Activated naive CD4-positive, alpha-beta T cell treated with anti-CD3 and anti-CD28 coated beads, Interleukin-2, amount 50 U/mL, for 16 hours (primary cell): Measurements from ENCODE around the gene WDR19.
"Not testable (repeated sequence)": the region's sequence is repeated elsewhere in the genome, so short reads cannot be mapped to it uniquely, and the experiment has no call there.

ENCODE experiments used
- DNase-seq: peaks from one replicate; pipeline ENCODE4 v3.0.0-alpha.2; 2020

WDR19 gene

DNA sequence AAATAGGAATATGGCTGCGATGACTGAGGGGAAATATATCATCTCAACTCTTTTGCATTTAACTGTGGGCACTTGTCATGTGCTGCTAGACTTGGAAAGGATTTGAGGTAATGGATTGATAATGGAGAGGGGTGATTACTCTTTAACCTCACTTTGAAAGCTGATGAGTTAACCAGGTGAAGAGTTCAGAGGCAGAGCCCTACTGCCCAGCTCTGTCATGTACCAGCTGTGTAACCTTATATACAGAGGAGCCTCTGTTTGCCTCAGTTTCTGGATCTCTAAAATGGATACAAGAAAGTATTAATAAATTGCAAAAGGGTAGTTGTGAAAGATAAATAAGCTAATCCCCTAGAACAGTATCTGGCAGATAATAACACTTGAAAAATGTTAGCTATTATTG, 51.5 kb downstream of the WDR19 start:
- no peak for DNase-seq

DNA sequence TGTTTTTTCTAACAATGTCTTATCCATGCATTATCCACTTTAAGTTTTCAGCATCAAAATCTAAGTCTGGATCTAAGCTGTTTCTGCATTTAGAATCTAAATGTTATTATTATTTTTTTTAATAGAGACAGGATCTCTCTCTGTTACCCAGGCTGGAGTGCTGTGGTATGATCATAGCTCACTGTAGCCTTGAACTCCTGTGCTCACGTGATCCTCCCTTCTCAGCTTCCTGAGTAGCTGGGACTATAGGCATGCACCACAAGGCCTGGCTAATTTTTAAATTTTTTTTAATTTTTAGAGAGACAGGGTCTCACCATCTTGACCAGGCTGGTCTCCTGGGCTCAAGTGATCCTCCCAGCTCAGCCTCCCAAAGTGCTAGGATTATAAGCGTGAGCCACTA, 52.7 kb downstream of the WDR19 start:
- no peak for DNase-seq

GRCh38 chr4:39235696-39236095, 53.4 kb downstream of the WDR19 start:
- DNase-seq = no peak

GRCh38 chr4:39237179-39237578, 54.9 kb downstream of the WDR19 start:
- no peak for DNase-seq

DNA sequence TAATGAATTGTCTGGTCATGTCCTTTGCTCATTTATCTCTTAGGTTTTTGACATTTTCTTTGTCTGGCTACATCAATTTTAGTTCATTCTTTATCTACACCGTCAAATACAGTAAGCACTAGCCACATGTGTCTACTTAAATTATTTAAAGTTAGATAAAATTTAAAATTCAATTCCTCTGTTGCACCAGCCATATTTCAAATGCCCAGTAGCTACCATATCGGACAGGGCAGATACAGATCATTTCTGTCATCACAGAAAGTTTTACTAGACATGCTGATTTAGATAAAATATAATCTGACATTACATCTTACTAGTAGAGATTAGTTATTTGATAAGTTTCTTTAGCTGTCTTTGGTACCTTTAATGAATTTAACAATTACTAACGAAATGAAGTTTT, 61.1 kb downstream of the WDR19 start:
- no peak for DNase-seq

- DNase-seq = no peak
Measured at GRCh38 chr4:39255266-39255665, 72.9 kb downstream of the WDR19 start.

- DNase-seq = no peak
Measured at GRCh38 chr4:39255871-39256270, 73.5 kb downstream of the WDR19 start.

- DNase-seq = no peak
Measured at GRCh38 chr4:39256436-39256835, 74.1 kb downstream of the WDR19 start.

- no peak for DNase-seq
Measured at GRCh38 chr4:39259571-39260330, 77.4 kb downstream of the WDR19 start.

GRCh38 chr4:39263895-39264294, 81.6 kb downstream of the WDR19 start:
- no peak for DNase-seq

GRCh38 chr4:39274503-39274902, 92.2 kb downstream of the WDR19 start:
- no peak for DNase-seq

DNA sequence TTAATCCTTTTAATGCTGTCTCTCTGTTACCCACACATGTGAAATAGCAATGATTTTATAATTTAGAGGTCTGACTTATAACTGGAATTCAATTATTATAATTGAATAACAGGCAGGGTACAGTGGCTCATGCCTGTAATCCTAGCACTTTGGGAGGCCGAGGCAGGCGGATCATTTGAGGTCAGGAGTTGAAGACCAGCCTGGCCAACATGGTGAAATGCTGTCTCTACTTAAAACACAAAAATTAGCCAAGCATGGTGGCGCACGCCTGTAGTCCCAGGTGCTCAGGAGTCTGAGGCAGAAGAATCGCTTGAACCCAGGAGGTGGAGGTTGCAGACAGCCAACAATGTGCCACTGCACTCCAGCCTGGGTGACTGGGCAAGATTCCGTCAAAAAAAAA, 95.3 kb downstream of the WDR19 start:
- DNase-seq = not testable (repeated sequence)

DNA sequence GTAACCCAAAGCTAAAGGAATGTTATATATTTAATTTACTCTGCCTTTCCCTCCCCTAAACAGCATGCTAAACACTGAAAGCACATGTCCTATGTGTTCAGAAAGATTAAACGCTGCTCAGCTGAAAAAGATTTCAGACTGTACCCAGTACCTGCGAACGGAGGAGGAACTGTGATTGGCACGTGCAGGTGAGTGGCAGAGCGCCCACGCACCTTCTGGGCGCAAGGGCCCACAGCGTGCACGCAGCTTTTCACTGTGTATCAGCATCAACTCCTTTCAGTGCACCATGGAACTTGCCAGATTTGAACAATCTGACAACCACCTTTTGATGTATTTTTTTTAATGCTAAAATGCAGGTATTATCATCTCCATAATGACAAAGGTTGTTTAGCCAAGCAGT, 96.1 kb downstream of the WDR19 start:
- no peak for DNase-seq

DNA sequence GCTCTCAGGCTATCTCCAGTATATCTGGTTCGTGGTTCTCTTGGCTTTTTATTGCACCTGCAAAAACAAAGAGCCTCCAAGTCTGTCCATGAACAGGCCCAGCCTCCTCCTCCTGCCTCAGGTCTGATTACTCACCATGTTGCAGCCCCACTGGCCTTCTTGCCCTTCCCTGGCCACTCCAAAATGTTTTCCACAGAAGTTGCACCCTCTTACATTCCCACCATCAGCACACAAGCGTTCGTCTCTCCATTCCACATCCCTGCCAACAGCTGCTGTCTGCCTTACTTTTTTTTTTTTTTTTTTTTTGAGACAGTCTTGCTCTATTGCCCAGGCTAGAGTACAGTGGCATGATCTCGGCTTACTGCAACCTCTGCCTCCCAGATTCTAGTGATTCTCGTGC, 97.1 kb downstream of the WDR19 start:
- DNase-seq = no peak

DNA sequence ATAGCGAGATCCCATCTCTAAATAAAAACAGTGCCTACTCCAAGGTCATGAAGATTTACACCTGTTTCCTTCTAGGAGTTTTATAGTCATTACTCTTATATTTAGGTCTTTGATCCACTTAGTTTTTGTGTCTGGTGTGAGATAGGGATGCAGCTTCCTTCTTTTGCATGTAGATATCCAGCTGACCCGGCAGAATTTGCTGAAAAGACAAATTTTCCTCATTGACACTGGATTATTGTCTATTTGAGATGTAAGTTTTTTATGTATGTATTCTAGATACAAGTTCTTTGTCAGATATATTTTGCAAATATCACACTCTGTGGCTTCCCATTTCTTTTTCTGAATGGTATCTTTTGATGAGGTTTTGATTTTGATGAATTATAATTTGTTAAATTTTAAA, 98.4 kb downstream of the WDR19 start:
- DNase-seq = no peak

DNA sequence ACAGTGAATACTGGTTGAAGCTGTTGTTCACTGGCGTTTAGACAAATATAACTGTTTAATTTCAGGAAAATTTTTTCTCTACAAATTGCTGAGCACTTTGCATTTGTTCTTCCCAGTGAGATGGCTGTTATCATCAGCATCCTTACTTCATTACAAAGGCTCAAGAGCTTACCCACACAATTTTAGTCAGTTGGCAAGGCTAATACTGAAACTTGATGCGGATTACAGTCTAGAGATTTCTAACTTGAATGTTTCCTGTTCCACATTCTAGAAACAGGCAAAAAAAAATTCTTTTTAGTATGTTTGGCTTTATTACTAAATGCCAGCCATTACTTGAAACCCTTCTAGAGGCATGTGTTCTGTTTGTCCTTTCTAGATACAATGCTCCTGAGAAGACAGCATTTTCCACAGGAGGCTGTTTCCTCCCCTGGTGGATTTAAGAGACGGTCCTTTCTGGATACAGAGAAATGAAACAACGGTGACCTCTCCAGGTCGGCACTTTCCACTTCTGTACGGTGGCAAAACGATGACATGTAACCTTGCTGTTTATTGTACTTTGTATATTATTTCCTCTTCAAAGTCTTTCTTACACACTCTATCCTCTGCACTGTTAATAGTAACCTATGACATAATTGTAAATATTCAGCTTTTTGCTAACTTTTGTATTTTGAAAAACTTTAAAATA, 102.9 kb downstream of the WDR19 start:
- DNase-seq = no peak

GRCh38 chr4:39285853-39286252, 103.5 kb downstream of the WDR19 start:
- DNase-seq = no peak

- DNase-seq = no peak
Measured at GRCh38 chr4:39286263-39286662, 103.9 kb downstream of the WDR19 start.

DNA sequence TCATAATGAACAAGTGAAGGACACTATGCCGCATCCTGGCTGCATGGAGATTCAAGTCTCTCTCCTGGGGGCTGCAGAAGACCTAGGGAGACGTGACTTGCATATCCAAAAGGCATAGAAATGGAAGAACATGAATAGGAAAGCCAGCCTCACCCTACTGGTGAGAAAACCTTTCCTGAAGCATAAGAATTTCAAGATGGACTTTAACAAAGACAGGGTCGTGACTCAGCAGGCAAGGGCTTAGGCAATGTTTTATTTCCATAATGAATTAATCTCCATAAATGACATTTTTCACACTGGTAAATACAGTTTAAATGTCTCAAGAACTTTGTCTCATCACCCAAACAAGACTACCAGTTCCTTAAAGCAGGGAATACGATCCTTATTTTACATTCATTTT, 104.9 kb downstream of the WDR19 start:
- DNase-seq = no peak

GRCh38 chr4:39291686-39292085, 109.4 kb downstream of the WDR19 start:
- no peak for DNase-seq

DNA sequence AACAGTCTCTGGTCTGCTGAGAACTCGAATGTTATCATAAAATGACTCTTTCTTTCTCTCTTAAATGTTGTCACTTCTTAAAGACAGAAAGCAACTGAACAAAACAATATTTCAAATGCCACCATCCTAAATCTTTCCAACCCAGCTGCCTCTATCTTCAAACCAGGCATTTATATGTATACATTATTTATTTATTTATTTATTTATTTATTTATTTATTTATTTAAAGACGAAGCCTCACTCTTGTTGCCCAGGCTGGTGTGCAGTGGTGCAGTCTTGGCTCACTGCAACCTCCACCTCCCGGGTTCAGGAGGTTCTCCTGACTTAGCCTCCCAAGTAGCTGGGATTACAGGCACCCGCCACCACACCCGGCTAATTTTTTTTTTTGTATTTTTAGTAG, 110.1 kb downstream of the WDR19 start:
- not testable (repeated sequence) for DNase-seq

DNA sequence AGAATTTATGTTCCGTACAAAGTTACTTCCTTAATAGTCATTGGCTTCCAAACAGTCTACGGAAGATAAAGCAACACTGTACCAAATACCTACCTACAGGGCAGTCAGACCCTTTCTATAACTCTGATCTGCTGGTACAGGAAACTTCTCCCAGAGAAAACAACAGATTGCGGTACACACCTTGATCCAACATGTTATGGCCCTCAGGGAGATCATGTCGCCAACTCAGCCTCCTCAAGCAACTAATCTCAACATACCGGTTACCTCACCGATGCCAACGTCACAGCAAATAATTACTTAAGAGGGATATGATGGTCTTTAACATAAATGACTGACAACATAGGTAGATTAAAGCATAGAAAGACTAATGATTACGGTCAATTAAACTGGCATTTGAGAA, 113.5 kb downstream of the WDR19 start:
- no peak for DNase-seq

DNA sequence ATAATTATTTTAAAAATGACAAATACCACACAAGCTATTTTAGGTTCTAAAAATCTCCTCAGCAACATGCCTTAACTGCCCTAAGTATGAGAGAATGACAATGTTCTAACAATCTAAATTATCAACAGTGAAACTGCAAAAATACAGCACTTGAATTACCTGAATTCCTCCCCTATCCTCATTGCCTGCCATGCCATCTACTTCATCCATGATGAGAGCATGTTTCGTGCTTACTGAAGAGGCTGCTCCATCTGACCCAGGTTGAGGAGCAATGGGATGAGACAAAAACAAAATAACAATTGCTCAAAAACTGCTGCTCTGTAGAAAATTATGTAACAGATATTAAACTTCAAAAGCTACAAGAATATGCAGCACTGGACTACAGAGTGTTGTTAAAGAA, 120.6 kb downstream of the WDR19 start:
- DNase-seq = no peak

GRCh38 chr4:39303871-39304270, 121.5 kb downstream of the WDR19 start:
- no peak for DNase-seq

DNA sequence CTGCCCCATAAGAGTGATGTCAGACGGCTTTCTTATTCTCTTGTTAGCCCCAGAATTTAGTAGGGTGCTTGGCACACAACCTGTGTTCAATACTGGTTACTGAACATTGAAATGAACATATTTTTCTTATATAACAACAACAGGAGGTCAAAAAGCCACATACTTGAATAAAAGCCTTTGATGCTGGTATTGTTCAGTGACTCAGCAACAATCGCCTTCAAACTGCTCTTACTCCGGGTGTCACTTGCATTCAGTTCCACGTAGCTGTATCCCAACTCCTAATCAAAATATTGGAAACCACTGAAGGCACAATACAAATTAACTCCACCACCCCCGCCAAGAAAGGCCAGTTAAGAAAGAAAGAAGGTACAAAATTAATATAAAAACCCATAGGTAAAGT, 122.3 kb downstream of the WDR19 start:
- no peak for DNase-seq
